Inflammatory macrophage treated with lipopolysaccharide for 1 hour (primary cell): Measurements from ENCODE around the gene CUL4A.
"Not testable (repeated sequence)": the region's sequence is repeated elsewhere in the genome, so short reads cannot be mapped to it uniquely, and the experiment has no call there.

ENCODE experiments used
- DNase-seq, 2 donors: peaks; one replicate each; pipeline ENCODE4 v3.0.0-alpha.2; 2020 to 2022

CUL4A gene

DNA sequence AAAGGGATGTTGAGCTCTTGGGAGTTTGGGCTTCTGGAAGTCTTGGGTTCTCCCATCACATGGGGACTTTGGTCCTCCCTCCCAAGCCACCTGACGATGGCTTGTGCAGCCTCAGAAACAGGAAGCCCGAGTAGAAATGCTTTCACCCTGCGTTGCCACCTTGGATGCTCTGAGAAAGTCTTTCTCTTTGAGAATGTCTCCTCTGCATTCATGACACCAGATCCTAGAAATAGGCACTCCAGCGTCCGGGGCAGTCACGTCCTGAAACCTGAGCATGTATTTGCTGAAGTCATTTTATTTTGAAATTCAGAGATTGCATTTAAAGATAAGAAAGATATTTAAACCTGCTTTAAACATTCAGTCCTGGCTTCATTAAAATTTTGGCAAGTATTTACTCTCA is 34.4 kb downstream of the CUL4A start:
- DNase-seq = no peak

DNA sequence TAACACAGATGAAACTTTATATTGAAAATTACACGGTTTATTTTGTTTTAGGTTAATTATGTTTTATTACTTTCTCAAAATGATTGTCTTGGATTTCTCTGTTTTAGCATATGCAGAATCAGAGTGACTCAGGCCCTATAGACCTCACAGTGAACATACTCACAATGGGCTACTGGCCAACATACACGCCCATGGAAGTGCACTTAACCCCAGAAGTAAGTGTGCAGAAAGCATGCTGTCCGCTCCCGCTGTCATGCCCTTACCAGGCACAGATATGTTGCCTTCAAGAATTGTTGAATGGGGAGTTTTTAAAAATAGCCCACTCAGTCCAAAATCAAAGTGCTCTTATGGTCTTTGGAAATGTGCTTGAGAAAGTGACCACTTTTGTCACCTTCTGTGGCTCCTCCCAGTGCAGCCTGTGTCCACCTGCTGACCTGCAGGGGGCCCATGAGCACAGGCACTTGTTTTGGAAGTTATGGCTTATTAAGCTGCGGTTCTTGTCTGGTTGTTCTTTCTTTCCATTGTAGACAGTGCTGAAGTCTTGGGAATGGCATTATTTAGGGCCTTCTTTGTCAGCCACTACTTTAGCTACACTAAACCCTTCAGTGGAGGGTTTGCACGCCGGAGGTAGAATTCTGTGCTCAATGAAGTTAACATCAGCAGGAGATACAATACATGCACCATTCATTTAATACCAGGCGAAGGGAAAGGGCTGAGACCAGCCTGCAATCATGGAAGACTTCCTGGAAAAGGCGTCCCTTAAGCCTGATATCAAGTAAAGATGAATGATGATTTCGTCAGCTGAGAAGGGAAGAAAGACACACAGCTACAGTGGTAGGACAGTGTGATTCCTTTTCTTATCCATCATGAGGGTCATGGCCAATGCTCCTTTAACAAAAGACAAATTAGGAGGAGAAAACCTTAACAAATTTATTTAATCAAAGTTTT is 36.7 kb downstream of the CUL4A start:
- DNase-seq = peak in 1 of 2 donors; percentile 7

DNA sequence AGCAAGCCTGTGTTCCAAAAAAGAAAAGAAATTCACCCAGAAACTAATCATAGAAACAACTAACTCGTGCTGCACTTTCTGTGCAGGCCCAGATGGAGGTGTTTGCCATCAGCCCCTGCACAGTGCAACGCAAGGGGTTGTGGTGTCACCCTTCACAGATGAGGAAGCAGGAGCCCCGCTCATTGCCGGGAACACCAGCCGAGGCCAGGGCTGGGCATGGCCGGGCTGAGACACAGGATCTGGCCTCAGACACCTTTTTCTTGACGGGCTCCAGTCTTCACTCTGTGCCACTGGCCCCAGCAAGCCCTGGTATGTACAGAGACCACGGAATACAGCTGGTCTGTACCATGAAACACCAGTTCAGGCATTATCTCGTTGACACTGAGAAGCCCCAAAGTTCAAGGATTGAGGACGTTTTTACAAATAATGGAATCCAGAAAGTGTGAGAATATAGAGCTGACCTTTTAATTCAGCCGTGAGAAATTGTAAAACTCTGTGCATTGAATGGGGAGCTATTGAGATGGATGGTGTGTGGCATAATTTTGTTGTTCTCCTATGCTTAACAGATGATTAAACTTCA is 43.2 kb downstream of the CUL4A start:
- DNase-seq = no peak

DNA sequence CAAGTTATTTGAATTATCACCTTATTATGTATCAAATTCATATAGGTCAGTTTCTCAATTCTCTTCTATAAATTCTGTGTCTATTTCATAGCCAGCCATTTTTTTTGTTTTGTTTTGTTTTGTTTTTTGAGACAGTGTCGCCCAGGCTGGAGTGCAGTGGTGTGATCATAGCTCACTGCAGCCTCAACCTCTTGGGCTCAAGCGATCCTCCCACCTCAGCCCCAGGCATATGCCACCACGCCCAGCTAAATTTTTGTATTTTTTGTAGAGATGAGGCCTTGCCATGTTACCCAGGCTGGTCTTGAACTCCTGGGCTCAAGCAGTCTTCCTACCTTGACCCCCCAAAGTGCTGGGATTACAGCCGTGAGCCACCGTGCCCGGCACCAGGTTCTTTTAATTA is 48.5 kb downstream of the CUL4A start:
- DNase-seq = not testable (repeated sequence)

DNA sequence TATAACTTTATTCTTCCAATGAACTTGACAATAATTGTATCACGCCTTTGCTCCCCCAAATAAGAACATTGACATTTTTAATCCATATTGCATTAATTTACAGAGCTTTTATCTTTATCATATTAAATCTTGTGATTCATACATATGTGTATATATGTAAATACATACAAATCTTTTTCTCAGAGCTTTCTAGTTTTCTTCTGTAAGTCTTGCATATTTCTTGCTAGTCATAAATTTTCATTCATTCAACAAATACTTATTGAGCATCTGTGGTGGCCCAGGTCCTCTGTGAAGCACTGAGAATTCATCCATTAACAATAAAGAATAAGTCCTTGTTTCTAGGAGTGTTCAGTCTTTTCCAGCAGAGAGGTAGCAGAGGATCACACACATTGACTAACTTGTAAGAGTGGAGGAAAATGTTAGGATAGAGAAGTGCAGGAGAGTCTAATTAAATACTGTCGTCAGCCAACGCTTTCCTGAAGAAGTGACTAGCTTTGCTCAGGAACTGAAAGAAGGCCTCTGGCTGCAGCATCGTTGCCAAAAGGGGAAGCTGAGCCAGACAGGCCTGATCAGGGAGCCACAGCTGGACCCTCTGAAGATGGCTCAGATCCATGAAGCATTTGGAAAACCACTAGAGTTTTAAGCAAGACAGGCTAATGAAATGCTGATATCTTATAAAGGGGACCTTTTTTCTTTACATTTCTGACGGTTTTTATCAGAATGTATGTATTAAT is 49.1 kb downstream of the CUL4A start:
- peak; percentile 64 to 67 for DNase-seq

DNA sequence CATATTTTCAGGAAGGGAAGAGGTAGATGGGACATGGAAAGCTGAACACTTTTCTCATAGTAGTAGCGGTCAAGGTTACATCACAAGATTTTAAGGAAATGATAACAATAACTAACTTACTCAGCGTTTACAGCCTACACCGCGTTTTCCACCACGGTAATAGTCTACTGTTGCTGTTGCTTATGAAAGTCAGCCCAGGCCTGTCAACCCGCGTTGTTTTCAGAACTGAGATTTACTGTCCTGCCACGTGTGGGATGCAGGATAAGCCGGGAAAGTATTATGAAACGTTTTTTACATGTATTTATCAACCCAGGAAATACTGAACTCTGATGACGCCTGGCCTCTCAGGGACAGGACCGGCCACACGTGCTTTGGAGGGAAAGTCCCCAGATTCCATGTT is 51.6 kb downstream of the CUL4A start:
- DNase-seq = peak; percentile 51 to 85

DNA sequence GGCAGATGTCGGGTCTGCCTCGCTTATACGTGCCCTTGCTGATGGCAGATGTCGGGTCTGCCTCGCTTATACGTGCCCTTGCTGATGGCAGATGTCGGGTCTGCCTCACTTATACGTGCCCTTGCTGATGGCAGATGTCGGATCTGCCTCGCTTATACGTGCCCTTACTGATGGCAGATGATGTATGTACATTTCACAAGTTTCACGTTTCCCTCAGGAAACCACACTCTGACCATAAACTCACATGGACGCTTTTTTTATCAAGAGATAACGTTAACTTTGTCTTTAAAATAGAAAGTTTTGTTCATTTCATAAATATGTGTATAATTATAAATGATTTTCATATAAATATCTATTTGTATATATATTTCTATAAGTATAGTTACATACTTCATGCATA is 53.6 kb downstream of the CUL4A start:
- DNase-seq = not testable (repeated sequence)

DNA sequence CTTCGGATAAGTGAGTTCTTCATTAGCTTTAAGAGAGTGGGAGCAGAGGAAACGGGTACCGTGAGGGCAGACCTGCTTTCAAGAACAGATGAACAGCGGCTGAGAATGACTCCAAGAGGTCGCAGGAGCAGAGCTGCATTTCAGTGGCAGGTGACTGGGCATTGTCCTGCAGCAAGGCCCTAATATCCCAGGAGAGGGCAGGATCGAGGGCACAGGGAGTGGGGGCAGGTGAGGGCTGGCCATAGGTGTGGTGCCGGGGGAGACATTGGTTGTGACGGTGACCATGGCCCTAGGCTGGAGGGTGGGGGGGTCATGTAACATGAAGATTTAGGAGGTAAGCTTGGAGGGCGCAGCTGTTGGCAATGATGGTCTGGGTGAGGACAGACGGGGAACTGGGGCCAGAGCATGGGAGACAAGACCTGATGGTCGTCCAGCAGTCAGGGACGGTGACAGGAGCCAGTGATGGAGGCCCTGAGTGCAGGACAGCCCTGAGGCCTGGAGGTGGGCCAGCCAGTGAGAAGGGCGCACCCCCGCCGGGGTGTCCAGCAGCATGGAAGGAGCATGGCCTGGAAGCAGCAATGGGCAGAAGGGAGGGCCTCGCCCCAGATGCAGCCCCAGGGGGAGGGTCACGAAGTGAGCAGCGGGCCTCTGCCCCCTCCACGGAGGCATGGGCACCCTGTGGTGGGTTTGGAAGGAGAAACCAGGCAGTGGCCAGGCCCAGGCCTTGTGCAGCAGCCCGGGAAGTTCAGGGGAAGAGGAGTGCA is 58.4 kb downstream of the CUL4A start:
- DNase-seq = no peak

DNA sequence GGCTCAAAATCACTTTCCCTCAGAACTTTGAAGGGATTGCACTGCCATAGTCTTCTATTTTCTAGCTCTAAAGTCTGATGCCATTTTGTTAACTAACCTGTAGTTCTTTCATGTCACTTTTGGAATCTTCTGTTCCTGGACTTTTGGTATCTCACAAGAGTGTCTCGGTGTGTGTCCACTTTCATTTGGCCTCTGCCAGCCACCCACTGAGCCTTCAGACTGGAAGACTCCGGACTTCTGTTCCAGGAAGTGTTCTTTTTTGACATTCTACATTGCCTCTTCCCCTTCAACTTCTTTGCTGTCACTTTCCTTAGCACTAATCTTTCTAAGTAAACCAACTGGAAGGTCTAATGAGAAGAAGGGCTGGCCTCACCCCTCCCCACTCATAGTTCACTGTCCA is 62.6 kb downstream of the CUL4A start:
- DNase-seq = peak; percentile 48 to 55

DNA sequence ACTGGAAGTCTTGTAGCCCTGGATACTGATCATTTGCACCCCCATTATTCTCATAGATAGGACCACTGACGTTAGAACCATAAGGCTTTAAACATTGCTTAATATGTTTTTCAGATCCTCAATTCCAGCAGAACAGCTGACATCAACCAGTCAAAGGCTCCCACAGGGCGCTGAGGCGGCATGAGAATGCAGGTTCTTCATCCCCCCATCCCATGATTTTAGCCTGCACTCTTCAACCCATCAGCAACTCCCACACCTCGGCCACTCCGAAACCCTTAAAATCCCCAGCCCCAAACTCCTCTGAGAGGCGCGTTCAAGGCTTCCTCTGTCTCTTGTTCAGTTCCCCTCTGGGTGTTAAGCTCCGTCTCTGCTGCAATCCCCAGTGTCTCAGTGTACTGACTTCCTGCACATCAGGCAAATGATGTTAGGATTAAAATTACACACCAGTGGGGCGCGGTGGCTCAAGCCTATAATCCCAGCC is 63.3 kb downstream of the CUL4A start:
- peak; percentile 95 to 99 for DNase-seq

DNA sequence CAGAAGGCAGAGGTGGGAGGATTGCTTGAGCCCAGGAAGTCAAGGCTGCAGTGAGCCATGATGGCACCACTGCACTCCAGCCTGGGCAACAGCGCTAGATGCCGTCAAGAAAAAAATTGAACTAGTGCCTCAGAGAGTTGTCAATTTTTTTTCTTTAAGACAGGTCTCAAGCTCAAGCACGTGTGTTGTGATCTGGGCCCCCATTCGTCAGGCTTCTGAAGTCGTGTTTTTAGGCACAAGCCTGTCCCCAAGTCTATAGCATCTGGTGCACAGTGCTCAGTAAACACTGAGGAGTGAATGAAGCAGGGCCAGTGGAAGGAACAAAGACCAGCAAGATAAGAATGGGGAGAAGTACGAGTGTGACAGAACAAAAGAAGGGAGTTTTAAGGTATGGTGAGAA is 63.9 kb downstream of the CUL4A start:
- no peak for DNase-seq

DNA sequence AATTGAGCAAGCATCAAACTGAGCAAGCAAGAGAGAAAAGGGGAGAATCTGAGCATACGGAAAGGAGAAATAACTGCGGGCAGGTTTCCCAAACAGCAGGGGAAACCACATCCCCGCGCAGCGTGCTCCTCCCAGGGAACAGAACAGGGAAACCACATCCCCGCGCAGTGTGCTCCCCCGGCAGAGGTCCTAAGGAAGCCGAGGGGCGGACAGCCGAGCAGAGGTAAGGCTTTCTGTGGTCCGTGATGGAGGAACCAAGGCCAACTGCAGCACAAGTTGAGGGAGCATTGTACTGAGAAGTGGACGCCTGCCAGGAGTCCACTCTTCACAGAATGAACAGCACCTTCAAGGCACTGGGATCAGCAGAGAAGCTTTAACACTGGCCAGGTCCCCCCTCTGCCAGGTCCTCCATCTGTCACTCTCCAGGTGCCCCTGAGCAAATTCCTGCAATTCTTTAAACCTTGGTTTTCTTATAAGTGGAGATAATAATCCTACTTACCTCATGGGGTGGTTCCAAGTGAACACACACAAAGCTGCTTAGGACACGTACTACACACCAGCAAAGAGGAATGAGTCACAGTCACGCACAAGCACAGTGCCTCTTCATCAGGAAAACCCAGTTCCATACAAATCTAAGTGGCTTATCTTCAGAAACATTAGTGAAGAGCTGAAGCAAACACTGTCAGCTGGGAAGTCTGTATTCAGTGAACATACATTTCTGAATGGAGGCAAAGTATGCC is 64.6 kb downstream of the CUL4A start:
- DNase-seq = peak; percentile 80 to 94

DNA sequence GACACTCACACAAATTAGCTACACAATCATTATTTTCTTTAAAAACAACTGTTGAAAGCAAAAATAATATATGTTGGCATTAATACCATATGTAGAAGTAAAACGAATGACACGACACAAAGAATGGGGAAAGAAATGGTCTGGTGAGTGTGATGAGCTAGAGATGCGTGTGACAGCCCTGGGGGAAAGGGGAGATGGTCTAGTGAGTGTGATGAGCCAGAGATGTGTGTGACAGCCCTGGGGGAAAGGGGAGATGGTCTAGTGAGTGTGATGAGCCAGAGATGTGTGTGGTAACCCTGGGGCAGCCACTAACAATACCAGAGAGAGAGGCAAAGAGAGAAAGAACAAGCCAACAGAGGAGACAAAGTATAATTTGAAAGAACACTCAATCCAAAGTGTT is 65.3 kb downstream of the CUL4A start:
- DNase-seq = peak; percentile 39 to 64

DNA sequence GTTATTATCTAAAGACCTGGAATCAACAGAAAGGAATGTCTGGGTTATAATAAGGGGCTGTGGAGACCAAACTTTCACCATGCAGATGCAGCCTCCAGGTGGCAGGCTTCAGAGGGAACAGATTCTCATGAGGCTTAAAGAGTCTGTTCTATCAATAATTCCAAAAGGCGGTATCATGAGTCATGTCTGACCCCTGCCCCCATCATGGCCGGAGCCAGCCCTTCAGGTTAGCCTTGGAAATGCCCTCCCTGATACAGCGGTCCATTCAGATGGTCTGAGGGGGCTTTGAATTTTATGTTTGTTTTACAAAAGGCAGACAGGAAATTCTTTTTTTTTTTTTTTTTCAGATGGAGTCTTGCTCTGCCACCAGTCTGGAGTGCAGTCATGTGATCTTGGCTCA is 66.0 kb downstream of the CUL4A start:
- peak; percentile 34 to 49 for DNase-seq

DNA sequence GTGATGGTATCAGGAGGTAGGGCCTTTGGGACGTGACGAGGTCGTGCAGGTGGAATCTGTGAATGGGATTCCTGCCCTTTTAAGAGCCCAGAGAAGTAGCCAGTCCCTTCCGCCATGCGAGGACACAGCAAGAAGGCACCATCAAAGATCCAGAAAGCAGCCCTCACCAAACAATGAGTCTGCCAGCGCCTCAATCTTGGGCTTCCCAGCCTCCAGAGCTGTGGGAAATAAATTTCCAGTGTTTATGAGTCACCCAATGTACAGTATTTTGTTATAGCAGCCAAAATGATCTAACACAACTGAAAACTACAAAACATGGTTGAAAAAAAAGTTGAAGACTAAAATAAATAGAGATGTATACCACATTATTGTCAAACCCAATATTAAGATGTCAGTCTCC is 70.7 kb downstream of the CUL4A start:
- peak in 1 of 2 donors; percentile 17 for DNase-seq

DNA sequence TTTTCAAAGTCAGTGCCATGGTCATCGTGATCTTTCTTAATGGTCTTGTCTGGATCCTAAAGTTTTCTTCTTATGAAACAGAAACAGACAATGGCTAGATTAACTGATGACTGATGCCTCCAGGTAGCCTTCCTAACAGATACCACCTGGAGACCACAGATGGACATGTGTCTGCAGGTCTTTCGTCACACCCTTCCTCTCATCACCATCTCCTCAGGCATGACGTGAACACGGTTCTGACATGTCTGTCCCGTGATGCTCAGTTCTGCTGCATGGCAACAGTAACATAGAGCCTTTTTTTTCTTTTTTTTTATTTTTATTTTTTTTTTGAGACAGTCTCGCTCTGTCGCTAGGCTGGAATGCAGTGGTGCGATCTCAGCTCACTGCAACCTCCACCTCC is 74.5 kb downstream of the CUL4A start:
- no peak for DNase-seq

DNA sequence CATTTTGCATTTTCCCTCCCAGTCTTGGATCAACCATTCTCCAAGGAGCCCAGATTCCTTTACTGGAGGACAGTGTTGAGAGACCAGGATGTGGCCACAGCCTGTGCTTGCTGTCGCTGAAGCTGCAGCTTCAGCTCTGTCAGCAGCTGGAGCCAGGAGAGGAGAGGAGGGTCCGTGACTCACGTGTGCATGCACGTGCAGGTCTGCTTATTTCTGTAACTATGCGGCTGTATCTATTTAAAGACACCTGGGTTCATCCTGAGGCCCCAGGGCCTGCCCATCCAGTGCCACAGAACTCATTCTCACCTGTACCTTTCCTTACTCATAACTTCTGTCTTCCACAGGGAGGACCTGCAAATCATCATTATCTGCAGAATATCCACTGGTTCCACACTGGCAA is 79.5 kb downstream of the CUL4A start:
- no peak for DNase-seq

DNA sequence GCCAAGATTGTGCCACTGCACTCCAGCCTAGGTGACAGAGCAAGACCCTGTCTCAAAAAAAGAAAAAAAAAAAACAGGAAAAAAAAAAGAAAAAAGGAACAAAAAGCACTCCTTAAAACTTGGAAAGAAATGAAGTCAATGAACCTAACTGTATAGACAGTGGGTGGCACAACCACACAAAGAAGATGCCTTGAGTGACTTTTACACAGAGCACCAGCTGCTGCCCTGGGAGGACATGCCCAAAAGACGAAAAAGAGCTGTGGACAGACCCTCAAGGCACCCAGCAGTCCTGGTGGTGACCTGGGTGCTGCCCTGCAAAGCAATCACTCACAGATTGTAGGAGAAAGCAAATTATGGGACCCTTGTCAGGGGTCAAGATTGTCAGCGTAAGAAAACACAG is 81.7 kb downstream of the CUL4A start:
- no peak for DNase-seq

DNA sequence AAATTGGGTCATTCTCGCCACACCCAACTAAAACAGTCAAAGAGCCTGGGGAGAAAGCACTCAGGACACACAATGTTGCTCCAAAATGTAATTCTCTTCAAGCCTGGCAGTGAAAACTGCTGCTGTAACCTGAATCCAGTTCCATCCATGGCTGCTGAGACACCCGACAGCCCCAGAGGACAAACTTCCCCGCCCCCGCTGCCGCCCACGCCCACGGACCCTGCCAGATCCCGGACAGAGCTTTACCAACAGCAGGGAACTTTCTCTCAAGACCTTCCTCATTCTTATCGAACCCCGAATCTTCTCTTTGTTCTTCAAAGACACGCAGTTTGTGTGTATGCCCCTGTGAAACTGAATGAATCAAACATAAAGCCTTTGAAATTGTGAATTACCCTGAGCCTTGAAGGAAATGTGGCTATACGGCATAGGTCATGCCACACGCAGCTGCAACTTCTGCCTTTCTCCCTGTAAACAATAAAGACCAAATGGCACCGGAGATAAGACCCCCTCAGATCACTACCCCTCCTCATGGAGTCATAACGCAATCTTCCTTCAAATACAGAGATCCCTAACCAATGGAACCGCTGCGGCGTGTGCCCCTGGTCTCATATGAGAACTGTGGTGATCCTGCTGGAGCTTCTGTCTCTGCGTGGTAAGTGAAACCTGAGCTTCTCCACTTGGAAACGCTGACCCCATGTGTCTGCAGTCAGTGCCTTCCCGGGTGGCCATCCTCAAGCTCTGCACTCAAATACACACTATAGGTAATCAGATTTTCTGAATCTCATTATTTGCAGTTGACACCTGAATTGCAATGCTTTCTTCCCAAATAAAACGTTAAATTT is 82.8 kb downstream of the CUL4A start:
- DNase-seq = peak; percentile 77 to 82

DNA sequence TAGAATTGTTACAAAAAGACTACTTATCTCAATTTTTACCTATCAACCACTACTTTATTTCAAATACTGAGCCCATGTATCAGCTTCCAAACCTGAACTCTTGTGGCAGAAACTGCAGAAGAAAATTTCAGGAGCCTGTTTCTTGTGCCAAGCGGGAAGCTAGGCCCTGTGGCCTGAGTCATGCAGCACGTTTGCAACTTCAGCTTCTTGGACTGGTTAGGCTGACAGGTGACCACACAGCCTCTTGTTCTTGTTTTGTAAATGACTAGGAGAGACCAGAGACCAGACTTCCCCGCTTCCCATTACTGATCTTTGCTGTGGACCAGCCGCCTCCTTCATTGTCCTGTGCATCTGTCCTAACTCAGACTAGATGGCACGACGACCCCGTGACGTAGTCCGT is 84.3 kb downstream of the CUL4A start:
- DNase-seq = peak; percentile 15 to 48

DNA sequence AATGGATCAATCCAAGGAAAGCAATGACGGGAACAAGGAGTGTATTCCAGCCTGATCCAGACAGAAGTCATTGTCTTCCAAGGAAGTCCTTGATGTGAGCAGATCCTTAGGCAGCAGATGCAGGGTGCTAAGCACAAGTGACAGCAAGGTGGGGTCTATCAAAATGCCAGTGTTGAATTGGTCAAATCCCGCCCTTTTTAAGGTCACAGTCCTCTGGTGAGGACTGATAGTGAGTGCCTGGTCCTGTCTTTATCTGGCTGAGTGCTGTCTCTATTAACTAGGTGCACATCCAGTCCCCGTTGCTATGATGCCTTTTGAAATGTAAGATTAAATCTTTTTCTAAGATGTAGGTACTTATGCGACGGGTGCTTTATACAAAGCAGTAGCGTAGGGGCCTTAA is 86.4 kb downstream of the CUL4A start:
- DNase-seq = no peak
